Mucosa of stomach (tissue), 1 donor: ENCODE results near the gene XYLT1.

Source experiments
- H3K27me3 ChIP-seq: one replicate; pipeline ENCODE4 v1.7.0; 2013; ENCODE audit warnings: mild to moderate bottlenecking, low read length; ENCODE audit not compliant: control insufficient read depth, insufficient read depth
- H3K36me3 ChIP-seq: one replicate; pipeline ENCODE4 v1.7.0; 2013; ENCODE audit warnings: low read length; ENCODE audit not compliant: control insufficient read depth, insufficient read depth
- H3K4me1 ChIP-seq: one replicate; pipeline ENCODE4 v1.7.0; 2013; ENCODE audit warnings: mild to moderate bottlenecking, low read length; ENCODE audit not compliant: control insufficient read depth, insufficient read depth
- H3K4me3 ChIP-seq: one replicate; pipeline ENCODE4 v1.7.0; 2013; ENCODE audit warnings: low read length
- H3K9ac ChIP-seq: one replicate; pipeline ENCODE4 v1.7.0; 2013; ENCODE audit warnings: mild to moderate bottlenecking, low read length, moderate library complexity
- H3K9me3 ChIP-seq: one replicate; pipeline ENCODE4 v1.7.0; 2013; ENCODE audit warnings: mild to moderate bottlenecking, low read length, moderate library complexity; ENCODE audit not compliant: control insufficient read depth
- donor health status: Pancreatic carcinoma.

Gene XYLT1

GRCh38 chr16:17451843-17452242 lies 18.9 kb downstream of the XYLT1 start:
- Histone ChIP-seq H3K4me3 (no peak overlapping the region), H3K4me1 (peaks cover 5% of the 10 kb centered on the region), H3K9ac (no peak overlapping the region), H3K27me3 (no peaks in the 10 kb centered on the region), H3K36me3 (no peaks in the 10 kb centered on the region), H3K9me3 (no peaks in the 10 kb centered on the region)

GRCh38 chr16:17450291-17450690 lies 20.5 kb downstream of the XYLT1 start:
- Histone ChIP-seq H3K4me3 (no peak overlapping the region), H3K4me1 (peaks cover 5% of the 10 kb centered on the region), H3K9me3 (no peaks in the 10 kb centered on the region), H3K9ac (no peak overlapping the region), H3K27me3 (no peaks in the 10 kb centered on the region), H3K36me3 (no peaks in the 10 kb centered on the region)

DNA sequence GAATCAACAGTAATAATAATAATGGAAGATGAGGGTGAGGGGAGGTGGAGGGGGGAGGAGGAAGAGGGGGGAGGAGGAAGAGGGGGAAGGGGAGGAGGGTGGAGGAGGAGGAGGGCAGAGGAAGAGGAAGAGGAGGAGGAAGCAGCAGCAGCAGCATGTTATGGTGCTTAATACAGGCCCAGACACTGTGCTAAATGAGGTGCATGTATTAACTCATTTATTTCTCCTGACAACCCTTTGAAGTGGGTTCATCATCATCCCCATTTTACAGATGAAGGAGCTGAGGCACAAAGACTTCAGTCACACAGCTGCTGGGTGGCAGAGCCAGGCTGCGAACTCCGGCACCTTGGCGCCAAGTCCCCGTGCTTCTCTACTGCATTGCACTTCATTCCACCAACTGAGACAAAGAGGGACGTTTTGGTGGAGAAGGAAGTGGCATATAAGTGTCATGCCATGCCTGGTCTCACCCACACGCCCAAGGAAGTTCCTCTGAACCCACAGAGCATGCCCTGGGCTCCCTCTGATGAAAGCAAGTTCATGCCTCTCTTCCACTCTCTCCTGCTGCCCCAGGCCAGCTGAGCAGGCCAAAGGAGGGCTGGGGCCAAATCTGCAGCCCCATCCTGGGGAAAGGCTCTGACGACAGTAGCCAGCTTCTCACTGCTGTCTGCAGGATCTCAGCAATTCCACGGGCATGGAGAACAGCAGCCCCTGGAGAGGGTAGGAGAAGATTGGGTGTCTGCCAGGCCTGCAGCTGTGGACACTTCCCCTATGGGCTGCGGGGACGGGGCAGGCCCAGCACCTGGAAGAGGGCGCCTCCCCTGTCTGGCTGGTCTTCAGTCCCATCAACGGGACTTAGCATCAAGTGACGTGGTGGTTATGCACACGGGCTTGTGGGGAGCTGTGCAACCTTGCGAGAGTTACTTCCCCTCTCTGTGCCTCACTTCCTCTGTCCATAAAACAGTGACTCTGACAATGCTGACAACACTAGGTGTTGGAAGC lies 21.8 kb downstream of the XYLT1 start:
- peaks cover 5% of the 10 kb centered on the region for H3K4me1 ChIP-seq
- H3K4me3 ChIP-seq: no peak overlapping the region
- H3K27me3 ChIP-seq: no peaks in the 10 kb centered on the region
- no peak overlapping the region for H3K9ac ChIP-seq
- H3K9me3 ChIP-seq: no peaks in the 10 kb centered on the region
- H3K36me3 ChIP-seq: no peaks in the 10 kb centered on the region

- Histone ChIP-seq H3K4me3 (no peak overlapping the region), H3K4me1 (no peaks in the 10 kb centered on the region), H3K27me3 (no peaks in the 10 kb centered on the region), H3K36me3 (no peaks in the 10 kb centered on the region), H3K9me3 (no peaks in the 10 kb centered on the region), H3K9ac (no peak overlapping the region)
Observed at GRCh38 chr16:17447101-17447569, 23.6 kb downstream of the XYLT1 start.

- Histone ChIP-seq H3K9ac (no peak overlapping the region), H3K27me3 (no peaks in the 10 kb centered on the region), H3K36me3 (no peaks in the 10 kb centered on the region), H3K4me1 (no peaks in the 10 kb centered on the region), H3K9me3 (no peaks in the 10 kb centered on the region), H3K4me3 (no peak overlapping the region)
Observed at GRCh38 chr16:17446661-17447060, 24.1 kb downstream of the XYLT1 start.

DNA sequence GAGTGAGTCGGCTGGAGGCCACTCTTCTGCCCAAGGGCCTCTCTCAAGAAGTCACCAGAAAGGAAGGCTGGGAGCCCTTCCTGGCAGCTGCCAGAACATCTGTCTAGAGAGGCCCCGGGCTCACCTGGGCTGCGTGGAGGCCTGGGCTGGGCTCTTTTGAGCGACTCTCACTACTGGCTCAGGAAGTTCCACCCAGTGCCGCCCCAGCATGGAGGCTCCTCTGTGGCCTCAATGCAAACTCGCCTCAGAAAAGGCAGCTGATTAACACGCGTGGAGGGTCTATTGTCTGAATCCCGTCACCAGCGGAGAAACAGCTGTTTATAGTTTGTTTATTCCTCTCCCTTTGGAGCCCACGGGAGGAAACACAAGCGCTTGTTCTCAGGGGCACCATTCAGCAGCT lies 25.3 kb downstream of the XYLT1 start:
- no peaks in the 10 kb centered on the region for H3K36me3 ChIP-seq
- H3K4me1 ChIP-seq: no peaks in the 10 kb centered on the region
- no peak overlapping the region for H3K4me3 ChIP-seq
- H3K9me3 ChIP-seq: no peaks in the 10 kb centered on the region
- no peak overlapping the region for H3K9ac ChIP-seq
- H3K27me3 ChIP-seq: no peaks in the 10 kb centered on the region

- Histone ChIP-seq H3K9me3 (no peaks in the 10 kb centered on the region), H3K9ac (no peak overlapping the region), H3K36me3 (no peaks in the 10 kb centered on the region), H3K4me3 (no peak overlapping the region), H3K27me3 (no peaks in the 10 kb centered on the region), H3K4me1 (no peaks in the 10 kb centered on the region)
Observed at GRCh38 chr16:17444658-17445057, 26.1 kb downstream of the XYLT1 start.

GRCh38 chr16:17440131-17440530 lies 30.6 kb downstream of the XYLT1 start:
- no peaks in the 10 kb centered on the region for H3K36me3 ChIP-seq
- no peak overlapping the region for H3K9ac ChIP-seq
- H3K9me3 ChIP-seq: no peaks in the 10 kb centered on the region
- no peaks in the 10 kb centered on the region for H3K27me3 ChIP-seq
- peaks cover 7% of the 10 kb centered on the region for H3K4me1 ChIP-seq
- no peak overlapping the region for H3K4me3 ChIP-seq

DNA sequence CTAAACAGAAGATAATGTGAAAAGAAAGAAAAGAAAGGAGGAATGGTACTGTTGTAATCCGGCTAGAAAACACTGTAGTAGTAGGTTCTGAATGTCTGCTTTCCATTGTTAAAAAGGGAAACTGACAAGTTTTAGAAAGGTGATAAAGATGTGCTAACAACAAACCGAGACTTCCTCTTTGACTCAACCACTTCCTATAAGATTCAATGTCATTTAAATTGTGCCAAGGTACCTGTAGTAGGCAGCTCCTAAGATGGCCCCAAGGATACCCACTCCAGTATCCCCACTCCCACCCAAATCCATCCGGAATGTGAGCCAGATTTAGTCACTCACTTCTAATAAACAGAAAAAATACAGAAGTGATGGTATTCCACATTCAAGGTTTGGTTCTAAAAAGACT lies 31.2 kb downstream of the XYLT1 start:
- peaks cover 7% of the 10 kb centered on the region for H3K4me1 ChIP-seq
- no peaks in the 10 kb centered on the region for H3K36me3 ChIP-seq

GRCh38 chr16:17437981-17438380 lies 32.8 kb downstream of the XYLT1 start:
- Histone ChIP-seq H3K4me3 (no peak overlapping the region), H3K36me3 (no peaks in the 10 kb centered on the region), H3K27me3 (no peaks in the 10 kb centered on the region), H3K9me3 (no peaks in the 10 kb centered on the region), H3K4me1 (peaks cover 7% of the 10 kb centered on the region), H3K9ac (no peak overlapping the region)

More for the DNA sequence above, 31.2 kb downstream of the XYLT1 start:
- Histone ChIP-seq H3K9ac (no peak overlapping the region), H3K4me3 (no peak overlapping the region), H3K27me3 (no peaks in the 10 kb centered on the region), H3K9me3 (no peaks in the 10 kb centered on the region)

- Histone ChIP-seq H3K4me3 (no peak overlapping the region), H3K4me1 (peaks cover 7% of the 10 kb centered on the region), H3K36me3 (no peaks in the 10 kb centered on the region), H3K9me3 (no peaks in the 10 kb centered on the region), H3K9ac (no peak overlapping the region), H3K27me3 (no peaks in the 10 kb centered on the region)
Observed at GRCh38 chr16:17437127-17437720, 33.5 kb downstream of the XYLT1 start.

- Histone ChIP-seq H3K9me3 (no peaks in the 10 kb centered on the region), H3K4me3 (no peak overlapping the region)
Observed at GRCh38 chr16:17435318-17435717, 35.4 kb downstream of the XYLT1 start.

More at GRCh38 chr16:17435318-17435717, 35.4 kb downstream of the XYLT1 start:
- Histone ChIP-seq H3K36me3 (no peaks in the 10 kb centered on the region), H3K27me3 (no peaks in the 10 kb centered on the region), H3K9ac (no peak overlapping the region), H3K4me1 (peaks cover 7% of the 10 kb centered on the region)
